HG02884 (cell line): ENCODE measurements around the gene SLC35G6.
A peak's percentile ranks its signal among the peaks of the same experiment; 100 is the strongest.
"Not testable (repeated sequence)": the region's sequence is repeated elsewhere in the genome, so short reads cannot be mapped to it uniquely, and the experiment has no call there.

ENCODE experiments used
- ATAC-seq: cut with Tn5 transposase; IDR thresholded peaks from one replicate; pipeline ENCODE4 v1.9.1; 2021; ENCODE audit warnings: mild to moderate bottlenecking, moderate library complexity; ENCODE audit not compliant: unreplicated experiment

SLC35G6 gene

DNA sequence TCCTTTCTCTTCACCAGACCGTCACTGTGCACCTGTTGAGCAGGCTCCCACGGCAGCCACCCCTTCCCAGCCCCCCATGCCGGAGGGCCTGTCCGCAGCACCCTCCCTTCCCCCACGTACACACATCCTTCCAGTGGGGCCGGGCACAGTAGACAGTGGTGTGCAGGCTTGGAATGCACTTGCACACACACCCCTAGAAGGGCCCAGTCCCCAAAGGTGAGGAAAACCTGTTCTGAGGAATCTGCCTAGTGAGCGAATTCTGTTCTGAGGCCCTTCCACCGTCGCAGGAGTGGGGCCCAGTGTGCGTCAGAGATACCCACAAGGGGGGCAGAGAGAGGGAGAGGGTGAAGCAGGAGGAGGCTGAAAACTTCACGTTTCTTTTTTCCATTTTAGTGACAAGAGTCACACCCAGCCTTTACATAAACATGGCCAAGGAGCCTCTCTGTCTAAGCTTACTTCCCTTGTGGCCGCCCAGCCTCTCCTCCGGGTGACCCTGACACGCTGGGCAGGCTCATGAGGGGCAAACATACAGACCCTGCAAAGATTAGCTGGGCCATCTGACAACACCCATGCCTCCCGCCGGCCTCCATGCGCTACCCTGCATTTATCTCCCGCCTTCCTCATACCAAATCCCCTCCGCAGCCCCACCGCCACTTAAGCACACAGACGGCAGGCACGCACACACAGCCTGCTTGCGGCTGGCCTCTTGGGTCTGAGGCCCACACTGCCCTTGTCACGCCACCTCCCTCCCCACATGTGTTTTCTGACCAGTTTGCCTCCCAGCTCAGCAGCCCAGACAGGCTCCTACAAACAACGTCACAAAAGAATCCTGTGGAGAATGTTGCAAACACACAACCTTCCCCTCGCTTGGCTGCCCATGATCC is 3.6 kb upstream of the SLC35G6 start:
- no peak for ATAC-seq

DNA sequence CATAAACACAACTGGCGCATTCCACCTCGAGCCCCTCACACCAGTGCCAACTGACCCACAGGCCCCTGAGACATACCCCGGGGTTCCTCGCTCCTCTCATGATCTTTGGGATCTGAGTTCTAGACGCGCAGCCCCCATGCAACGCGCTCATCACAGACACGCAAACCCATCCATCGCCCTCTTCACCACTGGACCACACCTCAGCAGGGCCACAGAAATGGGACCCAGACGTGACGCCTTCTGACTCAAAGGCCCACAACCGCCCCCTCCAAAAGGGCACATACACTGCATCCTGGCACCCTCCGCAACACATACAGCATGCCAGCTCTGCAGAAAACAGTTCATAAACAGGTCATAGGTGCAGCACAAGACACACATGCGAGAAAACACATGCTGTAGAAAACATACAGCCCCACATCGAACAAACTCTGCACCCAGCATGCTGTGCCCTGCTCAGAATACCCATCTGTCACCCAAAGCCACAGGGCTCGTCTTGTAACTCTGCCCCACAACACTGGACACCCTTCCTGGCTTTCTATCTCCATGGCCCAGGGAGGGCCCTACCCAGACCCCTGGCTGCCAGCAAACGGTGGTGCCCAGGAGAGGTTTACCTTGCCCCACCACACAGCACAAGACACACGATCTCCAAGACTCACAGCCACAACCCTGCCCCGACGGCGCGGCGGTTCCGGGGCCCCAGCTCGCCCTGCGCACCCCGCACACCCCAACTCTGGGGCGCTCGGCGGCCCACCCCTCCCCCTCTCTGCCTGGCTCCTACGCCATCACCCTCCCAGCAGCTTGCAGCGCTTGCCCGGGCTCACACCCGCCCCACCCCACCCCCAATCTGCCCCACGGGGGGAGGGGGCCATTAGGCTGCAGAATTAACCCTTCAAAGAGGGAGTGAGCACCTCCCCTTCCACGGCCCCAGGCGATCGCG is 2.7 kb upstream of the SLC35G6 start:
- ATAC-seq, result no peak

DNA sequence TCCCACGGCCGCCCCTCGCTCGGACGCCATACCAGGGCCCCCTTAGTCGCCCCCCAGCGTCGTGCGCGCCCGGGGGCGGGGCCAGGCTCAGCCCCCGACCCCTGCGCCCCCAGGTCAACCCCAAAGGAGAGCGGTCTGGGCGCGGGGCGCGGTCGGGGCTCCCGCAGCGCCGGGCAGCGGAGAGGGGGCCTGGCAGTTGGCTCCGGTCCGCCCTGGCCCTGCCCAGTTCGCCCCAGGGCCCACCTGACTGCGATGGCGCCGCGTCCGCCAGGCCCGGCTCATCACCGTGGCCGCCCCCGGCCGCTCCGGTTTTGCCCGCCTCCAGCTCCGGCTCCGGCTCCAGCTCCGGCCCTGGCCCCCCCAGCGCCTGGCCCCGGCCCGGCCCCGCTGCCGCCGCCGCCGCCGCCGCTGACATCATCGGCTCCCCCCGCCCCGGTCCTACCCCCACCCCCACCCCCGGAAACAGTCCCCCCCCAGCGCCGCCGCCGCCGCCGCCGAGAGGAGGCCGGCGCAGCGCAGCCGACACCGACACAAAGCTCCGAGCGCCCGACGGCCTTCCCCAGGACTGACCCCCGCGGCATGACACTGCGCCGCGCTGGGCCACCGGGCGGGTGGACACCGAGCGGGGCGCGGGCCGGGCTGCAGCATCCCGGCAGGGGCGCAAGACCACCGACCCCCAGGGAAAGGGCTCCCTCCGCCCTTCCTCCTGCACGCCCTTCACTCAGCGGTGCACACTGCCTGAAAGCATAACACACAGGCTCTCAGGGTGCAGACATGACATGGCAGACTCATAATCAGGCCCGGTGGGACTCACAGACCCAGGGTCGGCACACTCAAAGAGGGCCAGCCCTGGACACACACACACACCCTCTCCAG is 1.8 kb upstream of the SLC35G6 start, which contains the start of gene ZBTB4:
TSS of gene ZBTB4 (minus strand) at position 419 of the 876 bp plus-strand sequence. CDS start 12,830 bp downstream, outside the sequence.
- no peak for ATAC-seq

- no peak for ATAC-seq
These were observed 1.2 kb upstream of the SLC35G6 start for GRCh38 chr17:7480089-7480384.

DNA sequence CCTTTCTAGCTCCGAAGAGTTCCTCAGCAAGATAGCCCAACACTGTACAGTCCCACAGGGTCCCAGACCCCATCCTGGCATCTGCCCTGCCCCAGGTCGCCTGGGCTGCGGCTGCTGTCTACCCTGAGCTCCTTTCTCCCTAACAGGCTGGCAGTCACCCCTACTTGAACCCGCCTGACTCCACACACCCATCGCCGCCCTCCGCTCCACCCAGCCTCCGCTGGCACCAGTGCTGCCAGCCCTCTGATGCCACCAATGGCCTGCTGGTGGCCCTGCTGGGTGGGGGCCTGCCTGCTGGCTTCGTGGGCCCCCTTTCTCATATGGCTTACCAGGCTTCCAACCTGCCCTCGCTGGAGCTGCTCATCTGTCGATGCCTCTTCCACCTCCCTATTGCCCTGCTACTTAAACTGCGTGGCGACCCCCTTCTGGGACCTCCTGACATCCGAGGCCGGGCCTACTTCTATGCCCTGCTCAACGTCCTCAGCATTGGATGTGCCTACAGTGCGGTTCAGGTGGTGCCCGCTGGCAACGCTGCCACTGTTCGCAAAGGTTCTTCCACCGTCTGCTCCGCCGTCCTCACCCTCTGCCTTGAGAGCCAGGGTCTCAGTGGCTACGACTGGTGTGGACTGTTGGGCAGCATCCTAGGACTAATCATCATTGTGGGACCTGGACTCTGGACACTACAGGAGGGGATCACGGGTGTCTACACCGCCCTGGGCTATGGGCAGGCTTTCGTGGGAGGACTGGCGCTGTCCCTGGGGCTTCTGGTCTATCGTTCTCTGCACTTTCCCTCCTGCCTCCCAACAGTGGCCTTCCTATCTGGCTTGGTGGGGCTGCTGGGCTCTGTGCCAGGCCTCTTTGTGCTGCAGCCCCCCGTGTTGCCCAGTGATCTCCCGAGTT is 846 bp downstream of the SLC35G6 start:
- ATAC-seq, result not testable (repeated sequence)

- ATAC-seq, result not testable (repeated sequence)
These were observed 1.5 kb downstream of the SLC35G6 start for GRCh38 chr17:7482742-7483088.

DNA sequence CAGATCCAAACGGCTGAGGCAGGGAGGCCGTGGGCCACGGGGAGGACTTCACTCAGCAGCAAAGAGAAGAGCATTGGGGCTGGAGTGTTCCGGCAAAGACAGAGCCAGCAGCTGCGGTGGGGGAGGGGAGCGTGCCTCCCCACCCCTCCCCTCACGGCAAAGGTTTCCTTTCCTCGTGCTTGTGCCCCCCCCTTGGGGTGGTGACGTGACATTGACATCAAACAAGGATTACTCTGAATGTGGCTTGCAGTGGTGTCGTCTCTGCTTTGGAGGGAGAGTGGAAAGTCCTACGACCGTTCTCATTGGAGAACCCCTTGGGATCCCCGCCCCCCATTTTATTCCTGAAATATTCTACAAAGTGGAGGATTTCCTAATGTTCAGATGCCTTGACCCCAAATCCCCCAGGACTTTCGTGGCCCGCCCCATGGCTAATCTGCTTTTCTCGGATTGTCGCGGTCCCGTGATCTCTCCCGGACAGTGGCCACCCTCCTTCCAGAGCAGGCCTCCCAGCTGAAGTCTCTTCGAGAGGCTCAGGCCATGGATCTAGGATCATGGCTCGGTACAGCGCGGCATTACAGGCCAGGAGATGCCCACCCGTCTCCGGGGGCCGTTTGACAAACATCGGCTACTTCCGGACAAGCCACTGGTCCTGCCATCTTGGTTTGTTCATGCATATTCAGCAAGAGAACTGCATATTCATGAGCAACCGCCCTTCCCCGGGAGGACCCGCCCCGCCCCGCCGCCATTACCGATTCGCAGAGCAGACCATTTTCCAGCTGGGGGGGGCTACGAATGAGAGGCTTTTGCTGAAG is 2.2 kb downstream of the SLC35G6 start:
- peak; percentile 30 for ATAC-seq

GRCh38 chr17:7484067-7484918 is 3.0 kb downstream of the SLC35G6 start, which contains the start of gene POLR2A:
Gene POLR2A (plus strand): TSS chr17:7484366.
- peak; percentile 56 for ATAC-seq

- no peak for ATAC-seq
These were observed 3.7 kb downstream of the SLC35G6 start for GRCh38 chr17:7484919-7485377.

DNA sequence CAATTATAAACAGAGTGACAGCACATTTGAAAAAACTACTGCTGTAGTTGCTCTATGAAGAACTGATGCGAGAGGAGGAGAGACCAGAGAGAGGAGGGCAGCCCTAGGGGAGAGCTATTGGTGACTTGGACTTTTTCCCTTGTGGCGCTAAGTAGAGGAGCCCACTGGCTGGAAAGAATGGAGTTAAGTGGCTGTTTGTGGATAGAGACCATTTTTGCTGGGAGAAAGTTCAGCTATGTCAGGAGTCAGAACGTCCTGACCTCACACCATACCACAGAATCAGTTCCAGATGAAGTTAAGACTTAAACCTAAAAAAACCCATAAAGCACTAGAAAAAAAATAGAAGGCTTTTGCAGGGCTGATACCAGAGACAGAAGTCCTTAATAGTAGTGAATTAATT is 4.9 kb downstream of the SLC35G6 start:
- ATAC-seq, result no peak

- no peak for ATAC-seq
These were observed 8.9 kb downstream of the SLC35G6 start for GRCh38 chr17:7490144-7490543.

GRCh38 chr17:7491583-7491982 is 10.3 kb downstream of the SLC35G6 start:
- ATAC-seq, result no peak

- no peak for ATAC-seq
These were observed 12.7 kb downstream of the SLC35G6 start for GRCh38 chr17:7493941-7494340.

DNA sequence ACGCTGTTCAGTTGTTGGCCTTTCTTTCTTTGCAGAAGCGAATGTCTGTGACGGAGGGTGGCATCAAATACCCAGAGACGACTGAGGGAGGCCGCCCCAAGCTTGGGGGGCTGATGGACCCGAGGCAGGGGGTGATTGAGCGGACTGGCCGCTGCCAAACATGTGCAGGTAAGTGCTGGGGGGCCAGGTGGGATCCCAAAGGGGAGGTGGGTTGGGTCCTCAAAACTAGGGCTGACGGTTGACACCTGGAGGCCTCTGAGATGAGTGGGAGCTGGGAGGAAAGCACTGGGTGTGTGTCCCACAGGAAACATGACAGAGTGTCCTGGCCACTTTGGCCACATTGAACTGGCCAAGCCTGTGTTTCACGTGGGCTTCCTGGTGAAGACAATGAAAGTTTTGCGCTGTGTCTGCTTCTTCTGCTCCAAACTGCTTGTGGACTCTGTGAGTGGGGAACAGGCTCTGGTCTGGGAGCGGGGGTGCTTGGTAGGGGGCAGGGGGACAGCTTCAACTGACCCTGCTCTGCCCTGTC is 14.7 kb downstream of the SLC35G6 start:
- ATAC-seq, result no peak

- no peak for ATAC-seq
These were observed 15.4 kb downstream of the SLC35G6 start for GRCh38 chr17:7496470-7497183.

GRCh38 chr17:7497228-7497627 is 16.0 kb downstream of the SLC35G6 start:
- no peak for ATAC-seq

DNA sequence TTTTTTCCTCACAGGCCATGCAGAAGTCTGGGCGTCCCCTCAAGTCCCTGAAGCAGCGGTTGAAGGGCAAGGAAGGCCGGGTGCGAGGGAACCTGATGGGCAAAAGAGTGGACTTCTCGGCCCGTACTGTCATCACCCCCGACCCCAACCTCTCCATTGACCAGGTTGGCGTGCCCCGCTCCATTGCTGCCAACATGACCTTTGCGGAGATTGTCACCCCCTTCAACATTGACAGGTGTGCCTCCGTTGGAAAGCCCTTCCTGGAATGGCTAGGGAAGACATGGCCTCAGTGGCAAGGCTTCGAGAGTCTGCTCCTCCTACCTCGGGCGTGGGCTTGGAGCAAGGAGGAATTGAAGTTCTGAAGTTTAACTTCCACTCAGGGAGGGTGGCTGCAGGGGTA is 16.4 kb downstream of the SLC35G6 start:
- no peak for ATAC-seq
